PC-9 (cell line): ENCODE results near the gene TECPR1. TPM values are rescaled to one million over a fixed set of nuclear protein-coding genes. Genes with fewer than 3 reads are reported as not detected.
A peak's percentile ranks its signal among the peaks of the same experiment; 100 is the strongest.

ENCODE experiments used
- BruUV-seq: library from RNA; stranded (reverse); fragments of 400-500 nt; replicated peaks from 2 replicates; lab custom pipeline; 2021; lab: Mats Ljungman, UMichigan
- CTCF ChIA-PET: fragments of 300-600 bp; sonication (Branson Sonifier 250); formaldehyde crosslinking; loops from one replicate; lab custom pipeline; 2022; ENCODE audit warnings: antibody characterized with exemption; lab: Charles Lee
- POLR2A ChIA-PET: fragments of 300-600 bp; sonication (Branson Sonifier 250); formaldehyde crosslinking; loops from one replicate; lab custom pipeline; 2022; ENCODE audit warnings: antibody characterized with exemption; ENCODE audit not compliant: unreplicated experiment; lab: Charles Lee
- DNase-seq, 2 experiments: peaks; one replicate each; pipeline versions ENCODE4 v3.0.0 to v3.0.0-alpha.2; 2015 to 2022; ENCODE audit warnings: mixed read lengths in 1 of 2
- H2AFZ ChIP-seq: fragments of 200-600 bp; sonication (generic); 2 replicates; pipeline ENCODE4 v1.8.1; 2017; ENCODE audit warnings: antibody characterized with exemption
- H3F3A ChIP-seq: fragments of 200-600 bp; sonication (generic); 2 replicates; pipeline ENCODE4 v1.8.1; 2017; ENCODE audit warnings: antibody characterized with exemption, mild to moderate bottlenecking, low read depth; ENCODE audit not compliant: insufficient read depth
- H3K27ac ChIP-seq: fragments of 200-600 bp; sonication (generic); 2 replicates; pipeline ENCODE4 v1.6.1; 2016; ENCODE audit warnings: mixed run types
- H3K27me3 ChIP-seq: fragments of 200-600 bp; sonication (generic); 2 replicates; pipeline ENCODE4 v1.6.1; 2016; ENCODE audit warnings: low read depth, mixed run types; ENCODE audit not compliant: insufficient read depth
- H3K36me3 ChIP-seq: fragments of 200-600 bp; sonication (generic); 2 replicates; pipeline ENCODE4 v1.6.1; 2016; ENCODE audit warnings: low read depth, mixed run types
- H3K4me1 ChIP-seq: fragments of 200-600 bp; sonication (generic); replicated peaks from 2 replicates; pipeline ENCODE4 v1.6.1; 2016; ENCODE audit warnings: mixed run types; ENCODE audit not compliant: insufficient read depth
- H3K4me2 ChIP-seq: fragments of 200-600 bp; sonication (generic); 2 replicates; pipeline ENCODE4 v1.6.1; 2017; ENCODE audit warnings: mixed run types
- H3K4me3 ChIP-seq: fragments of 200-600 bp; sonication (generic); 2 replicates; pipeline ENCODE4 v1.6.1; 2016; ENCODE audit warnings: mixed run types
- H3K79me2 ChIP-seq: fragments of 200-600 bp; sonication (generic); 2 replicates; pipeline ENCODE4 v1.6.1; 2017; ENCODE audit warnings: low read depth, mixed run types
- H3K9me2 ChIP-seq: fragments of 200-600 bp; sonication (generic); 2 replicates; pipeline ENCODE4 v1.8.1; 2017; ENCODE audit warnings: mild to moderate bottlenecking; ENCODE audit not compliant: insufficient read depth
- H3K9me3 ChIP-seq: fragments of 200-600 bp; sonication (generic); 2 replicates; pipeline ENCODE4 v1.8.1; 2016; ENCODE audit warnings: low read depth; ENCODE audit not compliant: insufficient read depth
- H4K20me1 ChIP-seq: fragments of 200-600 bp; sonication (generic); 2 replicates; pipeline ENCODE4 v1.8.1; 2017; ENCODE audit not compliant: insufficient read depth
- CTCF ChIP-seq: fragments of 200-600 bp; sonication (generic); conservative IDR thresholded peaks from 2 replicates; pipeline ENCODE4 v1.6.1; 2017; ENCODE audit warnings: mixed run types, antibody characterized with exemption, mild to moderate bottlenecking, moderate library complexity
- EZH2 ChIP-seq: fragments of 200-600 bp; sonication (generic); IDR thresholded peaks from 2 replicates; pipeline ENCODE4 v1.8.0; 2017; ENCODE audit warnings: antibody characterized with exemption, low read depth
- intact Hi-C: fragments of 100-400 bp; cut with micrococcal nuclease; formaldehyde crosslinking; loops from one replicate; pipeline ENCODE4 v1.10.0; 2022; ENCODE audit not compliant: unreplicated experiment
- total RNA-seq: library from RNA; stranded (reverse); gene quantifications from 2 replicates; pipeline ENCODE4 v1.2.3, GENCODE V29; 2021

Gene TECPR1
- total RNA-seq, 1 experiment from 2014 or later, result 22.7 TPM

- BruUV-seq, result no TSS peak
- no peaks in the 10 kb centered on the region for H3K27me3 ChIP-seq
- peaks cover 90% of the 10 kb centered on the region for H3K79me2 ChIP-seq
- H3K4me1 ChIP-seq, result peaks cover 55% of the 10 kb centered on the region
- peaks cover 14% of the 10 kb centered on the region; the same call in 1 of the 2 replicates for H3K36me3 ChIP-seq
- H3K4me2 ChIP-seq, result peak overlapping the region; percentile 98
- no peaks in the 10 kb centered on the region for H3K9me3 ChIP-seq
- DNase-seq, result peak; percentile 76 to 92
- ChIA-PET POLR2A (interaction anchor here (0.6 to 1.1 kb wide), 3 partner anchors 115 to 151 kb away, joined by 4 to 5 read pairs (median 5); partner anchors contain the start of gene BAIAP2L1), CTCF (no interaction called here)
- peak overlapping the region; percentile 87 for H3K4me3 ChIP-seq
- TF ChIP-seq CTCF (no peak; the same call in 1 of the 2 replicates), EZH2 (no peak)
- peaks cover 64% of the 10 kb centered on the region; the same call in 1 of the 2 replicates for H3F3A ChIP-seq
- peak overlapping the region; percentile 97 for H3K27ac ChIP-seq
- H3K9me2 ChIP-seq, result no peaks in the 10 kb centered on the region
- H2AFZ ChIP-seq, result no peak overlapping the region
- intact Hi-C loops, result loop anchor here (2.0 to 10.0 kb wide), 2 partner anchors 115 to 559 kb away; partner anchors contain the start of gene BAIAP2L1
- H4K20me1 ChIP-seq, result peaks cover 29% of the 10 kb centered on the region
Observed at GRCh38 chr7:98286093-98286539, 34.1 kb upstream of the TECPR1 start.

DNA sequence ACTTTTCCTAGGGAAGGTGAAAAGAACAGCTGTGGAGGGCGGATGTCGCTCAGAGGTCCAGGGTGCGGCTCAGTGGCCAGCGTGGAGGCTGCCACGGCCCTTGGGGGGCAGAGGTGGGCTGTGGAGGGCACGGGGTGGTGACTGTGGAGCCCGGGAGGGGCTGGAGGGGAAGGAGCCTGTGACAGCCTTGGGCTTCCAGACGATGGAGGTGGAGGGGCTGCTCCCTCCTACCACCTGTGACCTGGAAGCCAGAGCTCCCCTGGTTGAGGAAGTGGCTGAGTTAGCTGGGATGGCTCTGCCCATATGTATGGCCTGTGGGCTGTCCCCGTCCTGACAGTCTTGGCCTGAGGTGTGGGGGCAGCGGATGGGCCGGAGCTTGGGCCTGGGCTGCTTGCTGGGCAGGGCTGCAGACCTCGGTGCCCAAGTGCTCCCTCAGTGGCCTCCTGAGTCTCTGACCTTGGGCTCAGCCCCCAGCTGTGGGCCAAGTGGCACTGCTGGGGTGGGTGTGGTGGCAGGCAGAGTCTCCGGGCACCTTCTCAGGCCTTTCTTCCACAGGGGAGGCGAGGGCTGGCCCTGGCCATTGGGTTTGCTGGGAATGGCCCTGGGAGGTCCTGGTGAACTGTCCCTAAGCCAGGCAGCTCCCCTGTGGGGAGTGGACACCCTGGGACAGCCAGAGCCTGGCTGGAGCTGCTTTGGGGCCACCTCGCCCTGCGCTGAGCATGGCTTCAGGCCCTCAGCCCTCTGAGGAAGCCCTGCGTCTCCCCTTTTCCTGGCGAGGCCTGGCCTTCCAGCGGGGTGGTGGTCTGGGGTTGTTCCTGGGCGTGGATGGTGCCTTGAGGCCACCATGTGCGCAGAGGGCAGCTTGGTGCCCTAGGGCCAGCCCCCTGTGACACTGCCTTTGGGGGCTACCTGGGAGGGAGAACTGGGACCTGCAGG, 33.4 kb upstream of the TECPR1 start:
- POLR2A ChIA-PET, result interaction anchor here (0.6 to 1.1 kb wide), 4 partner anchors 116 to 152 kb away, joined by 4 to 5 read pairs (median 5); partner anchors contain the start of gene BAIAP2L1
- peaks cover 84% of the 10 kb centered on the region for H3K79me2 ChIP-seq
- TF ChIP-seq EZH2 (no peak), CTCF (no peak)
- intact Hi-C loops, result loop anchor here (2.0 to 10.0 kb wide), 3 partner anchors 75 to 559 kb away; partner anchors contain the start of gene BAIAP2L1
- CTCF ChIA-PET, result interaction anchor here (0.5 kb wide), 1 partner anchor 35 kb away, joined by 11 read pairs; no protein-coding TSS in a partner anchor
- no peaks in the 10 kb centered on the region for H3K27me3 ChIP-seq
- H3K36me3 ChIP-seq, result peaks cover 14% of the 10 kb centered on the region; the same call in 1 of the 2 replicates
- H3K4me1 ChIP-seq, result peaks cover 59% of the 10 kb centered on the region
- H3K9me3 ChIP-seq, result no peaks in the 10 kb centered on the region
- H3K4me3 ChIP-seq, result peak overlapping the region; percentile 87; the same call in 1 of the 2 replicates
- H4K20me1 ChIP-seq, result peaks cover 22% of the 10 kb centered on the region
- BruUV-seq, result TSS peak; percentile 29
- no peaks in the 10 kb centered on the region for H3K9me2 ChIP-seq
- peaks cover 64% of the 10 kb centered on the region; the same call in 1 of the 2 replicates for H3F3A ChIP-seq
- H2AFZ ChIP-seq, result no peak overlapping the region
- H3K4me2 ChIP-seq, result peak overlapping the region; percentile 98
- no peak for DNase-seq
- H3K27ac ChIP-seq, result peak overlapping the region; percentile 97
